ENCODE results near the gene FNDC5.
A peak's percentile ranks its signal among the peaks of the same experiment; 100 is the strongest.

- peak in 1 of 4 donors; percentile 26 for TF ChIP-seq CTCF (IDR thresholded peaks at IDR 0.05)
- TF ChIP-seq POLR2A (IDR thresholded peaks at IDR 0.05), result peak; percentile 77
Observed at GRCh38 chr1:32817159-32817814, 53.4 kb downstream of the FNDC5 start, which contains the start of the genes S100PBP and YARS1.

All from right lobe of liver (tissue), 4 donors.